Progenitor cell of endocrine pancreas (in vitro differentiated cells): Measurements from ENCODE around the gene DIS3L2. TPM values are rescaled to one million over a fixed set of nuclear protein-coding genes. Genes with fewer than 3 reads are reported as not detected.

Experiments
- DNase-seq: peaks from one replicate; pipeline ENCODE4 v3.0.0; 2021; ENCODE audit warnings: low spot score; ENCODE audit not compliant: unreplicated experiment
- H3K27ac Mint-ChIP-seq: 2 replicates; pipeline ENCODE4 v1.8.0; 2021; ENCODE audit warnings: mild to moderate bottlenecking, moderate library complexity, mixed read lengths
- H3K27me3 Mint-ChIP-seq: 2 replicates; pipeline ENCODE4 v1.8.0; 2021; ENCODE audit warnings: mixed read lengths
- H3K36me3 Mint-ChIP-seq: 2 replicates; pipeline ENCODE4 v1.8.0; 2022; ENCODE audit warnings: mixed read lengths; ENCODE audit not compliant: insufficient read depth
- H3K4me1 Mint-ChIP-seq: 2 replicates; pipeline ENCODE4 v1.8.0; 2021; ENCODE audit warnings: low read depth, mixed read lengths
- H3K4me3 Mint-ChIP-seq: 2 replicates; pipeline ENCODE4 v1.8.0; 2021; ENCODE audit warnings: low read depth, mild to moderate bottlenecking, moderate library complexity, mixed read lengths
- H3K9me3 Mint-ChIP-seq: 2 replicates; pipeline ENCODE4 v1.8.0; 2021; ENCODE audit warnings: low read depth, mixed read lengths
- CTCF ChIP-seq: fragments of 200-600 bp; sonication (generic); IDR thresholded peaks from one replicate; pipeline ENCODE4 v1.5.0; 2021; ENCODE audit warnings: antibody characterized with exemption, mild to moderate bottlenecking; ENCODE audit not compliant: unreplicated experiment
- total RNA-seq: library from RNA; stranded (reverse); gene quantifications from 2 replicates; pipeline ENCODE4 v1.2.1, GENCODE V29; 2021

The DIS3L2 gene
- total RNA-seq, 1 donor from 2014 or later = 59.3 TPM

- Mint-ChIP-seq H3K36me3 (peaks cover 13% of the 10 kb centered on the region), H3K9me3 (no peaks in the 10 kb centered on the region), H3K4me3 (no peak overlapping the region), H3K27ac (no peak overlapping the region), H3K4me1 (peaks cover 12% of the 10 kb centered on the region), H3K27me3 (no peaks in the 10 kb centered on the region)
- no peak for DNase-seq
- peak; percentile 20 for TF ChIP-seq CTCF
These were observed 171.6 kb downstream of the DIS3L2 start for GRCh38 chr2:232133078-232133477.

GRCh38 chr2:232134939-232135338 lies 173.4 kb downstream of the DIS3L2 start:
- H3K36me3 Mint-ChIP-seq = peaks cover 13% of the 10 kb centered on the region
- H3K4me3 Mint-ChIP-seq = no peak overlapping the region
- H3K27me3 Mint-ChIP-seq = no peaks in the 10 kb centered on the region
- peaks cover 3% of the 10 kb centered on the region for H3K4me1 Mint-ChIP-seq
- TF ChIP-seq CTCF = no peak
- peak overlapping the region; percentile 14 for H3K27ac Mint-ChIP-seq
- DNase-seq = no peak
- H3K9me3 Mint-ChIP-seq = no peaks in the 10 kb centered on the region

GRCh38 chr2:232137356-232138147 lies 176.0 kb downstream of the DIS3L2 start:
- Mint-ChIP-seq H3K4me3 (no peak overlapping the region), H3K36me3 (peaks cover 5% of the 10 kb centered on the region), H3K27ac (no peak overlapping the region), H3K27me3 (no peaks in the 10 kb centered on the region), H3K9me3 (no peaks in the 10 kb centered on the region), H3K4me1 (no peaks in the 10 kb centered on the region)
- DNase-seq = no peak
- TF ChIP-seq CTCF = no peak

- no peaks in the 10 kb centered on the region for H3K27me3 Mint-ChIP-seq
- no peaks in the 10 kb centered on the region for H3K9me3 Mint-ChIP-seq
- H3K4me3 Mint-ChIP-seq = no peak overlapping the region
- DNase-seq = no peak
- no peak overlapping the region for H3K27ac Mint-ChIP-seq
- TF ChIP-seq CTCF = no peak
- no peaks in the 10 kb centered on the region for H3K4me1 Mint-ChIP-seq
- H3K36me3 Mint-ChIP-seq = peaks cover 4% of the 10 kb centered on the region
These were observed 176.9 kb downstream of the DIS3L2 start for GRCh38 chr2:232138441-232138840.

GRCh38 chr2:232139171-232139594 lies 177.7 kb downstream of the DIS3L2 start:
- Mint-ChIP-seq H3K27ac (no peak overlapping the region), H3K27me3 (no peaks in the 10 kb centered on the region), H3K9me3 (no peaks in the 10 kb centered on the region), H3K36me3 (peaks cover under 1% of the 10 kb centered on the region), H3K4me3 (no peak overlapping the region), H3K4me1 (no peaks in the 10 kb centered on the region)
- TF ChIP-seq CTCF = no peak
- DNase-seq = no peak
